Neural cell (in vitro differentiated cells): Measurements from ENCODE around the gene SMIM26. TPM values are rescaled to one million over a fixed set of nuclear protein-coding genes. Genes with fewer than 3 reads are reported as not detected.

ENCODE experiments used
- H2AFZ ChIP-seq: fragments of 200-600, 300-800 bp; sonication (generic), shearing (Covaris generic); 2 replicates; pipeline ENCODE4 v1.6.0; 2014; ENCODE audit warnings: low read depth, mild to moderate bottlenecking, antibody characterized with exemption, low read length, moderate library complexity
- H3F3A ChIP-seq: fragments of 200-600 bp; shearing (Covaris generic); 2 replicates; pipeline ENCODE4 v1.6.1; 2016; ENCODE audit warnings: mild to moderate bottlenecking, moderate library complexity, mixed read lengths, antibody characterized with exemption, low read length; ENCODE audit not compliant: insufficient read depth, poor library complexity, severe bottlenecking
- H3K27ac ChIP-seq: fragments of 200-600, 300-800 bp; sonication (generic), shearing (Covaris generic); 2 replicates; pipeline ENCODE4 v1.5.1; 2014; ENCODE audit warnings: mild to moderate bottlenecking, low read length, moderate library complexity
- H3K27me3 ChIP-seq: fragments of 300-800, 200-600 bp; sonication (generic), shearing (Covaris generic); 2 replicates; pipeline ENCODE4 v1.6.0; 2014; ENCODE audit warnings: mild to moderate bottlenecking, low read depth, low read length, moderate library complexity; ENCODE audit not compliant: insufficient read depth
- H3K36me3 ChIP-seq: fragments of 300-800, 200-600 bp; sonication (generic), shearing (Covaris generic); 2 replicates; pipeline ENCODE4 v1.5.1; 2014; ENCODE audit warnings: mild to moderate bottlenecking, antibody characterized with exemption, low read length, moderate library complexity; ENCODE audit not compliant: insufficient read depth
- H3K4me2 ChIP-seq: fragments of 300-800, 200-600 bp; sonication (generic), shearing (Covaris generic); 2 replicates; pipeline ENCODE4 v1.6.0; 2014; ENCODE audit warnings: mild to moderate bottlenecking, low read length
- H3K4me3 ChIP-seq: fragments of 300-800, 200-600 bp; sonication (generic), shearing (Covaris generic); 2 replicates; pipeline ENCODE4 v1.5.1; 2014; ENCODE audit warnings: mild to moderate bottlenecking, low read length, moderate library complexity
- H3K79me2 ChIP-seq: fragments of 200-600 bp; shearing (Covaris generic); replicated peaks from 2 replicates; pipeline ENCODE4 v1.6.0; 2014; ENCODE audit warnings: mild to moderate bottlenecking, low read length, moderate library complexity; ENCODE audit not compliant: insufficient read depth
- H3K9ac ChIP-seq: fragments of 300-800, 200-600 bp; sonication (generic), shearing (Covaris generic); 2 replicates; pipeline ENCODE4 v1.6.1; 2016; ENCODE audit warnings: mild to moderate bottlenecking, low read length, mixed read lengths
- H3K9me2 ChIP-seq: fragments of 200-600 bp; shearing (Covaris generic); 2 replicates; pipeline ENCODE4 v1.6.1; 2016; ENCODE audit warnings: mild to moderate bottlenecking, low read length, mixed read lengths; ENCODE audit not compliant: insufficient read depth
- H3K9me3 ChIP-seq: fragments of 200-600, 300-800 bp; sonication (generic), shearing (Covaris generic); 2 replicates; pipeline ENCODE4 v1.6.1; 2016; ENCODE audit warnings: mild to moderate bottlenecking, mixed run types, low read length, moderate library complexity, mixed read lengths
- H4K20me1 ChIP-seq: fragments of 200-600 bp; shearing (Covaris generic); 2 replicates; pipeline ENCODE4 v1.6.1; 2016; ENCODE audit warnings: mild to moderate bottlenecking, mixed run types; ENCODE audit not compliant: insufficient read depth
- EP300 ChIP-seq: fragments of 450-650 bp; conservative IDR thresholded peaks from 2 replicates; pipeline ENCODE4 v1.6.1; 2014; ENCODE audit warnings: antibody characterized with exemption, mild to moderate bottlenecking, moderate library complexity; ENCODE audit not compliant: poor library complexity, severe bottlenecking
- EZH2 ChIP-seq: fragments of 200-600, 300-800 bp; shearing (Covaris generic), sonication (generic); IDR thresholded peaks from 2 replicates; pipeline ENCODE4 v1.6.1; 2014; ENCODE audit warnings: antibody characterized with exemption, low read length, borderline replicate concordance, mild to moderate bottlenecking; ENCODE audit not compliant: insufficient read depth, poor library complexity, severe bottlenecking
- MXI1 ChIP-seq: fragments of 450-650 bp; conservative IDR thresholded peaks from 2 replicates; pipeline ENCODE4 v1.6.1; 2014; ENCODE audit warnings: antibody characterized with exemption, mild to moderate bottlenecking; ENCODE audit not compliant: poor library complexity, severe bottlenecking
- POLR2AphosphoS5 ChIP-seq: IDR thresholded peaks from 2 replicates; pipeline ENCODE4 v1.6.1; 2012
- RAD21 ChIP-seq: fragments of 450-650 bp; conservative IDR thresholded peaks from 2 replicates; pipeline ENCODE4 v1.6.1; 2014; ENCODE audit warnings: antibody characterized with exemption, mild to moderate bottlenecking, moderate library complexity
- SMC3 ChIP-seq: fragments of 450-650 bp; conservative IDR thresholded peaks from 2 replicates; pipeline ENCODE4 v1.6.1; 2014; ENCODE audit warnings: antibody characterized with exemption, mild to moderate bottlenecking, moderate library complexity; ENCODE audit not compliant: poor library complexity
- TAF1 ChIP-seq: IDR thresholded peaks from 2 replicates; pipeline ENCODE4 v1.6.1; 2012; ENCODE audit warnings: low read depth
- polyA plus RNA-seq: library from polyadenylated mRNA; depleted of rRNA; stranded (reverse); fragments of >200 nt; gene quantifications from 2 replicates; pipeline ENCODE4 v1.2.3, GENCODE V29; 2014
- small RNA-seq, 3 experiments: library from RNA; depleted of rRNA; stranded (forward); fragments of <200 nt; gene quantifications; one replicate each; pipeline ENCODE3, GENCODE V24; 2012
- TF ChIP-seq, protein P1 (sequence below): fragments of 450-650 bp; IDR thresholded peaks from 2 replicates; pipeline ENCODE4 v1.5.1; 2014; ENCODE audit warnings: antibody characterized with exemption, mild to moderate bottlenecking, moderate library complexity; ENCODE audit not compliant: poor library complexity, severe bottlenecking
- TF ChIP-seq, protein P2 (sequence below): IDR thresholded peaks from 2 replicates; pipeline ENCODE4 v1.6.1; 2012; ENCODE audit warnings: borderline replicate concordance

The SMIM26 gene
- polyA plus RNA-seq, 1 donor from 2014 or later: 215 TPM

- Histone ChIP-seq H3K27ac (no peak overlapping the region), H3K4me2 (no peak overlapping the region), H3K27me3 (no peaks in the 10 kb centered on the region), H2AFZ (no peak overlapping the region), H3F3A (no peaks in the 10 kb centered on the region), H3K9ac (no peak overlapping the region), H3K9me2 (peaks cover 3% of the 10 kb centered on the region), H4K20me1 (no peaks in the 10 kb centered on the region), H3K79me2 (peaks cover under 1% of the 10 kb centered on the region), H3K4me3 (no peak overlapping the region), H3K9me3 (no peaks in the 10 kb centered on the region), H3K36me3 (peaks cover 9% of the 10 kb centered on the region)
- TF ChIP-seq TAF1 (no peak), MXI1 (no peak), EP300 (no peak), SMC3 (no peak), POLR2AphosphoS5 (no peak), RAD21 (no peak), EZH2 (no peak)
- TF ChIP-seq, protein P1, sequence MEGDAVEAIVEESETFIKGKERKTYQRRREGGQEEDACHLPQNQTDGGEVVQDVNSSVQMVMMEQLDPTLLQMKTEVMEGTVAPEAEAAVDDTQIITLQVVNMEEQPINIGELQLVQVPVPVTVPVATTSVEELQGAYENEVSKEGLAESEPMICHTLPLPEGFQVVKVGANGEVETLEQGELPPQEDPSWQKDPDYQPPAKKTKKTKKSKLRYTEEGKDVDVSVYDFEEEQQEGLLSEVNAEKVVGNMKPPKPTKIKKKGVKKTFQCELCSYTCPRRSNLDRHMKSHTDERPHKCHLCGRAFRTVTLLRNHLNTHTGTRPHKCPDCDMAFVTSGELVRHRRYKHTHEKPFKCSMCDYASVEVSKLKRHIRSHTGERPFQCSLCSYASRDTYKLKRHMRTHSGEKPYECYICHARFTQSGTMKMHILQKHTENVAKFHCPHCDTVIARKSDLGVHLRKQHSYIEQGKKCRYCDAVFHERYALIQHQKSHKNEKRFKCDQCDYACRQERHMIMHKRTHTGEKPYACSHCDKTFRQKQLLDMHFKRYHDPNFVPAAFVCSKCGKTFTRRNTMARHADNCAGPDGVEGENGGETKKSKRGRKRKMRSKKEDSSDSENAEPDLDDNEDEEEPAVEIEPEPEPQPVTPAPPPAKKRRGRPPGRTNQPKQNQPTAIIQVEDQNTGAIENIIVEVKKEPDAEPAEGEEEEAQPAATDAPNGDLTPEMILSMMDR: no peak
- TF ChIP-seq, protein P2, sequence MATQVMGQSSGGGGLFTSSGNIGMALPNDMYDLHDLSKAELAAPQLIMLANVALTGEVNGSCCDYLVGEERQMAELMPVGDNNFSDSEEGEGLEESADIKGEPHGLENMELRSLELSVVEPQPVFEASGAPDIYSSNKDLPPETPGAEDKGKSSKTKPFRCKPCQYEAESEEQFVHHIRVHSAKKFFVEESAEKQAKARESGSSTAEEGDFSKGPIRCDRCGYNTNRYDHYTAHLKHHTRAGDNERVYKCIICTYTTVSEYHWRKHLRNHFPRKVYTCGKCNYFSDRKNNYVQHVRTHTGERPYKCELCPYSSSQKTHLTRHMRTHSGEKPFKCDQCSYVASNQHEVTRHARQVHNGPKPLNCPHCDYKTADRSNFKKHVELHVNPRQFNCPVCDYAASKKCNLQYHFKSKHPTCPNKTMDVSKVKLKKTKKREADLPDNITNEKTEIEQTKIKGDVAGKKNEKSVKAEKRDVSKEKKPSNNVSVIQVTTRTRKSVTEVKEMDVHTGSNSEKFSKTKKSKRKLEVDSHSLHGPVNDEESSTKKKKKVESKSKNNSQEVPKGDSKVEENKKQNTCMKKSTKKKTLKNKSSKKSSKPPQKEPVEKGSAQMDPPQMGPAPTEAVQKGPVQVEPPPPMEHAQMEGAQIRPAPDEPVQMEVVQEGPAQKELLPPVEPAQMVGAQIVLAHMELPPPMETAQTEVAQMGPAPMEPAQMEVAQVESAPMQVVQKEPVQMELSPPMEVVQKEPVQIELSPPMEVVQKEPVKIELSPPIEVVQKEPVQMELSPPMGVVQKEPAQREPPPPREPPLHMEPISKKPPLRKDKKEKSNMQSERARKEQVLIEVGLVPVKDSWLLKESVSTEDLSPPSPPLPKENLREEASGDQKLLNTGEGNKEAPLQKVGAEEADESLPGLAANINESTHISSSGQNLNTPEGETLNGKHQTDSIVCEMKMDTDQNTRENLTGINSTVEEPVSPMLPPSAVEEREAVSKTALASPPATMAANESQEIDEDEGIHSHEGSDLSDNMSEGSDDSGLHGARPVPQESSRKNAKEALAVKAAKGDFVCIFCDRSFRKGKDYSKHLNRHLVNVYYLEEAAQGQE: no peak
These were observed 47.9 kb downstream of the SMIM26 start for GRCh38 chr20:18615020-18615650.

Small RNAs within 50 kb of the gene (small RNA-seq; reads per million reads assigned to genes)
- 0 reads per million in 3 experiments for gene RN7SL638P
- gene RNU6ATAC34P: 0 reads per million in 3 experiments

Other genes starting within 250 kb of the SMIM26 start
- gene DZANK1, start 100.4 kb upstream of the SMIM26 start, polyA plus RNA-seq: 10.6 and 17.0 TPM in 2 replicates
- 47.3 and 54.9 TPM in 2 replicates for gene POLR3F, start 100.0 kb upstream of the SMIM26 start, polyA plus RNA-seq
- gene RBBP9, start 70.2 kb upstream of the SMIM26 start, polyA plus RNA-seq: 34.4 and 37.9 TPM in 2 replicates
- gene SEC23B, start 59.5 kb upstream of the SMIM26 start, polyA plus RNA-seq: 77.8 and 83.5 TPM in 2 replicates
- 337 and 352 TPM in 2 replicates for gene DTD1, start 20.6 kb downstream of the SMIM26 start, polyA plus RNA-seq
- not detected in 2 replicates for gene SCP2D1, start 246.4 kb downstream of the SMIM26 start, polyA plus RNA-seq